Measurements from ENCODE around the gene ARID1B.

The ARID1B gene

DNA sequence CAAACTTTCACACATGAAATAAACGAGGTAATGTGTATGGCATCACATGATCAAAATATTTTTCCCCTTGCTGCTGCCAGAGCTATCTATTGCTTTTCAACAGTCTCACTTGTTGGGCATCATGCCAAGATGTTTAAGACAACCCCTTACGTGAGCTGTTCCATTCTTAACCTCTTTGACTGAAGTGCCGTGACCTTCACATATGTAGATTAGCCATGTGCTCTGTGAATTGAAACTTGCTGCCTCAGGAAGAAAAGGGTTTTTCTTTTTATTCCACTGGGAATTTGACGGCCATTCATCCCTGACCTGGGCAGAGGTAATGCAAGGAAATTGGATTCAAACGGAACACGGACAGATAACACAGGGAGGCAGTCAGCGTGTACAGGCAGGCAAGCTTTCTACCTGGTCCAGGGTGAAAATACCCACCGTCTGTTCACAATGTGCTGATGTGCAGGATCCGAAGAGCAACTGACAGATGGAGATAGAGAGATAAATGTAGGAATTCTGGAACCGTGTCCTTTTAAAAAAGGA lies 14.2 kb downstream of the ARID1B start:
- no peak for DNase-seq (ENCODE audit: low spot score)

DNA sequence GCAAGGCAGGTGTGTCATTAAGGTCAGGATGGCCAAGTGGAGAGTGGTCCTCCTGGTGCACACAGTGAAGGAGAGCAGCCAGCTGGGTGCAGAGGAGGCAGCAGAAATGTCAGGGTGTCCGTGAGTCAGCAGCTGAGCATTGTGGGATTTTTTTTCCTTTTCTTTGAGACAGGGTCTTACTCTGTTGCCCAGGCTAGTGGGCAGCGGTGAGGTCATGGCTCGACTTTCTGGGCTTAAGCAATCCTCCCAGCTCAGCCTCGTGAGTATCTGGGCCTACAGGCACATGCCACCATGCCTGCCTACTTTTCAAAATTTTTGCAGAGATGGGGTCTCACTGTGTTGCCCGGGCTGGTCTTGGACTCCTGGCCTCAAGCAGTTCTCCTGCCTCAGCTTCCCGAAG lies 16.0 kb downstream of the ARID1B start:
- no peak for DNase-seq (ENCODE audit: low spot score)

DNA sequence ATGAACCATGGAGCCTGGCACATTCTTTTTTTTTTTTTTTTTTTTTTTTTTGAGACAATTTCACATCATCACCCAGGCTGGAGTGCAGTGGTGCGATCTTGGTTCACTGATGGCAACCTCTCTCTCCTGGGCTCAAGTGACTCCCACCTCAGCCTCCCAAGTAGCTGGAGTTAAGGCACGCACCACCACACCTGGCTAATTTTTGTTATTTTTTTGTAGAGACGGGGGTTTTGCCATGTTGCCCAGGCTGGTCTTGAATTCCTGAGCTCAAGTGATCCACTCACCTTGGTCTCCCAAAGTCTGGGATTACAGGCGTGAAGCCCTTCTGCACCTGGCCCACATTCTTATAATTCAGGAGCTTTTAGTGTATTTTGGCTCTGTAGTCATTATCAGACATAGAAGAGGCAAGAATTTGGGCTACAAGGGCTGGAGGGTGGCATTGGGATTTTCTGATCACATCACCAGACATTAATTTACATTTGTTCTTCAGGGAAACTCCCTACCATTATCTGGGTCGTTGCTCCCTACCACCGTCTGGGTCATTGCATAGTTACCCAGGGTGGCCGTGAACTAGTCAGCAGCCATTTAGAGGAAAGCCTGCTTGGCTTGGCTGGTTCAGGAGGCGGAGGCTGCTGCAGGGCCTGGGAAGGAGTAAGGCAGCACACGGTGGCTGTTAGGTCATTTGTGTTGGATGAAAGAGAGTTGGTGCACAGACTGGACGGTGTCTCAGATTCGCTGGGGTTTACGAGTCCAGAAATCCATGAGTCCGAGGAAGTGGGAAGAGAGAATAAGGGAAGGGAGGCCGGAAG lies 17.6 kb downstream of the ARID1B start:
- no peak for DNase-seq (ENCODE audit: low spot score)

DNA sequence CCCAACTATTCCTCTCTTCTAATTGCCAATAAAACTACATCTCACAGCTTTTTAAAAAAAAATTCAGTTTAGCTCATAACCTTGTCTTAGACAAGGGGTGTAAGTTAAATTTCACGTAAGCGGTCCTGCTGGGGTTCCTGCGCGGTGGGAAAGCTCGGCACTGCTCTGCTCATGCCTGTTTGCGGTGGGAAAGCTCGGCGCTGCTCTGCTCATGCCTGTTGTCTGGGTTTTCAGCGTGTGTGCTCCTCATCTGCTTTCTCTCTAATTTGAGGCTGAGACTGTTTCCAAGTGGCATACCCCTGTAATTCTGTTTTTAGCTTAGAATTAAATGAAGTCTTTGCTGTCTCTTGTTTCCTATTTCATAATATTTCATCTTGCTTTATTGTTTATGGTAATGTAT lies 18.6 kb downstream of the ARID1B start:
- peak; percentile 41 for DNase-seq (ENCODE audit: low spot score)

DNA sequence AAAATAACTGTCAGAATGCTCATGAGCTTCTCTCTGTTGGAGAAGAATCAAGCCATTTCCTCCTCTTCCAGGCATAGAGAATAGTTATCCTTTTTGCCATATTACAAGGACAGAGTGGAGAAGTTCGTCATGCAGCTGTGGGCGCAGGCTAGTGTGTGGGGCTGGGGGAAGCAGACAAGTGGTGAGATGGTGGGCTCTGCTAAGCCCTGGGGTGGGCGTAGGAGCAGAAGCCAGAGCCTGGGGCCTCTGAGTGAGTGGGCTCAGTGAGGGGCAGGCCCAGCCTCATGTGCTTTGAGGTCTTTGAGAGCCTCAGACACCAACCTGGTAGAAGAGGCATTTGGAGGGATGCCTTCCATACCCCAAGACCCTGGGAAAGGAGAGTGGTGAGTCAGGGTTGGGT lies 19.4 kb downstream of the ARID1B start:
- no peak for DNase-seq (ENCODE audit: low spot score)

DNA sequence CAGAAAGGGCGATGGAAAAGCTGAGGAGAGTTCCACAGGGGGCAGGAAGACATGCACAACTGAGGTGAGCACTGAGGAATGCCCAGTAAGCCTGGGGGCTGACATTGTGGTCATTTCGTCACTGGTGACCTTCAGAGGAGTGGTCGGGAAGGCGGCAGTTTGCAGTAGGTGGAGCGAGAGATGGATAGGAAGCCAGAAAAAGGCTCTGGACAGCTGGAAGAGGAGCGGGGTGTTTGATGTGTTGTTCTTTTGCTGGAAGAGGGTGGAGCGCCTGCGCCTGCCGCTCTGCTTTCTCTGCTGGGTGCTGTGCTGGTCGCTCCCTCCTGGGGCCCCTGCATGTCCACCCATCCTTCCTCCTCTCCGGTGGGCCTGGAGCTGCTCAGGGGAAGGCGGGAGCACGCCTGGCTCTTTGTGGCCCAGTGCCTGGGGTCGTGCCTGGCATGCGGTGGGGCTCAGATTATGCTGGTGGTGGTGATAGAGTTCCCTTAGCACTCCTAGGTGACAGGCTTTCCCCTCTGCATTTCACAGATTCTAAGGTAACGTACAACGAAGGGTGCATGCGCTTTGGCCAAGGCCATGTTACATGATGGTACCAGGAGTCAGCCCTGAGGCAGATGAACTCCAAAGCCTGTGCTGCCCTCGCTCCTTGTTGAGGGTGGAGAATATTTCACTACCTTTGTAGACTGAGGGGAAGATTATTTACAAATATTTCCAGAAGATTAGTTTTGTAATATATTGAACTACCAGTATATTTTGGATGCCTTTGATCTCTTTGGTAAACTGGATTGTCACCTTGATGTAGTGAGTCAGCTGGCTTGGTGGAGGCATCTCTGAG lies 20.9 kb downstream of the ARID1B start:
- DNase-seq (ENCODE audit: low spot score) = no peak

DNA sequence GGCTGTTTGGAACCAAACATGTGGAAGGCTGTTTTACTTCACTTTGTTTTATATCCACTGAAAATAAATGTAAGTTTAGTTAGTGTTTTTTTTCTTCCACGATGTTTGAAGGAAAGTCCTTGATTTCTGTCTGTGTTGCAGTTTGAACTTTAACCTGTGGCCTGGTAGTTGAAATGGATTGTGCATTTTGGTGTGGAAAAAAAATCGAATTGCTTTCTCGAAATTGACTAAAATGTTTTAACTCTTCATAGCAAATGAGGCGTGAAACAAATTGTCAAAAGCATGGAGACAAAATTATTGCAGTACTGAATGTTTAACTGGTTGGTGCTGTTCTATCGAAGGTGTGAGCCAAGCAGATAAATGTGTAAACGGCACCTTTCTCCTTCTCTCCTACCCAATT lies 24.5 kb downstream of the ARID1B start:
- DNase-seq (ENCODE audit: low spot score) = no peak

DNA sequence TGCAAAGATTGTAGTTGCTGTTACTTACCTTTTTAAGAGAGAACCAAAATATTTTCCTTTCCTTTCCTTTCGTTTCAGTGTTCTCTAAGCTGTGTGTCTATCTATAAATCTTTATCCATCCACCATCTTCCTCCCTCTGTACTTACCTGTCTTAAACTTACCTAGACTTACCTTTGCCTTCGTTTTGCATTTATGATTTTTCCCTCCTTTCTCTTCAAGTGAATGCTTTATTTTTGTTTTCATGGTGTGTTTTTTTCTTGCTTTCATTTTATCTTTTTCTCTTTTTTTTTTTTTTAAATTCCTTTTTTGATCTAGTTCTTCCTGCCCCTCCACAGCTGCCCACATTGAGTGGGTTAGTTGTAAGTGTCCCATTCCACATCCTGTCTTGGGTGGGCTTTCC lies 26.2 kb downstream of the ARID1B start:
- DNase-seq (ENCODE audit: low spot score) = no peak

DNA sequence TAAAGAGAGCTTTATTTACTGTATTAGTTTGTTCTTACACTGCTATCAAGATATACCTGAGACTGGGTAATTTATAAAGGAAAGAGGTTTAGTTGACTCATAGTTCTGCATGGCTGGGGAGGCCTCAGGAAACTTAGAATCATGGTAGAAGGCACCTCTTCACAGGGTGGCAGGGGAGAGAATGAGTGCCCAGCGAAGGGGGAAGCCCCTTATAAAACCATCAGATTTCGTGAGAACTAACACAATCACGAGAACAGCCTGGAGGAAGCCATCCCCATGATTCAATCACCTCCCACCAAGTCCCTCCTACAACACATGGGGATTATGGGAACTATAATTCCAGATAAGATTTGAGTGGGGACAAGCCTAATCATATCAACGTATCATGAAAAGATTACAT lies 27.2 kb downstream of the ARID1B start:
- no peak for DNase-seq (ENCODE audit: low spot score)

DNA sequence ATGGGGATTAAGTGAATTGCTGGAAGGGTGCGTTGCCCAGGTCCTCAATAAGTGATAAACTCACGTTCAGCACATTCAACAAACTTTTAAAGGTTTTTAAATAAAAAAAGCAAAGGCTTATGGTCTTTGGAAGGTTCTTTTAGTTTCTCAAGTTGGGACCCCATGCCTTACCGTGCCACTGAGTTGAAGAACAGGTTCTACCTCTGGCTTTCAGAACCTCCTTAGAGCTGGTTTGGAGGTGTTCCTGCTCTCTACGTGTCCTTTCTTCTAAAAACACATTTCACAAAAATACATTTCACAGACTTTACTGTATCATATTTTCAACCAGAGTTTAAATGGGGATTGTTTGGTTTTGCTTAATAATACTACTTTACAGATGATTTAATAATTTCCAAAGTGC lies 29.0 kb downstream of the ARID1B start:
- DNase-seq (ENCODE audit: low spot score) = no peak

DNA sequence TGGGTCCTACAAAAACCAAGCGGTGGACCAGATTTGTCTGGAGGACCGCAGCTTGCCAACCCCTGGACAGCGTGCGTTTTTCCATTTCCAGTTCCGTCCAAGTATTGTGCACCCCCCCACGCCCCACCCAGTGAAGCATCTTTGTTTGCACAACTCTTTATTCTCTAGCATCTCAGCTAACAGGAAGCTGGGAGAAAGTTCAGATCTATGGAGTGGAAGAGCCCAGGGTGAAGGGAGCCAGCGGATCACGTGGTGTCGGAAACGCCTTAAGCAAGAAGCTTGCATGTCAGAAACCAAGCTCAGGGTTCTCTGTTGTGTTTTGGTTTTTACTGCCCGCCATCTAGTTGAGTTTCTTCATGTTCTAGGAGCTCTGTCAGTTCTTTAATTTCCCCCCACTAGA lies 29.9 kb downstream of the ARID1B start:
- DNase-seq (ENCODE audit: low spot score) = no peak

DNA sequence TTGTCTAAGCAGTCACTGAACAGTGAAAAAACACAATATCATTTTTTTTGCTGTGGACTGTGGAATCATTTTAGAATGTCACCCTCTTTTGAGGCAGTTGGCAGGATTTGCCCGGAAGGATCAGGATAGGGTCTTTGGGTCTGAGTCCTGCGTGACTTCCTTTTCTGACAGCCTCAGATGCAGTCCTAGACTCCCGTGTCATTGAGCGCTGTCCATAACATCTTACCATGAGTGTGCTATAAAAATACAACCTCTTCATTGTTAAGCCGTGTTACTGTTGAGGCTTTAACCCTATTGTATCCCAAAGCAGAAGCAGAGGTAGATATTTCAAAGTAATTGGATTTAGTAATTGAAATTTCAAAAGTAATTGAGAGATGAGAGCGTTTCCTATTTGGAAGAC lies 30.6 kb downstream of the ARID1B start:
- no peak for DNase-seq (ENCODE audit: low spot score)

DNA sequence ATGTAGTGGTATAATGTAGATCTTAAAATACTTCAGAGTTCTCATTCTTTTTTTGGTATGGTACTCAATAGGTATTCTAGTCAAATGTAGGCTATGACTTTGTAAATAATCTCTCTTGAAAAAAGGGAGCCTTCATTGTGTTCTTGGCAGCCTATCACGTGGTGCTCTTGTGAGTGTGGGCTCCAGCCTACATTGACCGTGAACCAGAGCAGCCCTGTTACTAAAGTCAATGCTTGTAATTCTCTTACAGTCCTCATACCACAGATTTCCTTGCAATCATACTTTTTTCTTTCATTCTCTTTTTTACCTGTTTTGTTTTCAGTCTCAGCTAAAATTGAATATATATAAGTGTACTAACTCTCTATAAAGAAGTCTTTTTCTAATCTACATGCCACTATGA lies 31.1 kb downstream of the ARID1B start:
- no peak for DNase-seq (ENCODE audit: low spot score)

DNA sequence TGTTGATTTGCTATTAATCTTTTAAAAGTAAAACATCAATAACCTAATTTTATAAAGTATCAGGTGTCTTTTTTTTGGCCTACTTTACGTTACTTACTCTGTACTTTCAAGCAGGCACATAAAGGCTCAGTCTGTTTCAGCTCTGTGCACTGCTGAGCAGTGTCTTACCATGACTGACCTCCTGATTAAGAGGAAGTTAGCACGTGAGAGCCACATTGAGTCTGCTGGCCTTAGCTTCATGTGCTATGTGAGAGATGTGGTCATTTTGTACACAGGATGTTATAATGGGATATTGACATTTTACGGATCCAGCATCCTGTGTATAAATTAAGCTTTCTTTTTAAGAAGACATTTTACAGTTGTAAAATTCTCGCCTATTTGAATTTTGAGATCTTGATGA lies 31.9 kb downstream of the ARID1B start:
- DNase-seq (ENCODE audit: low spot score) = no peak

DNA sequence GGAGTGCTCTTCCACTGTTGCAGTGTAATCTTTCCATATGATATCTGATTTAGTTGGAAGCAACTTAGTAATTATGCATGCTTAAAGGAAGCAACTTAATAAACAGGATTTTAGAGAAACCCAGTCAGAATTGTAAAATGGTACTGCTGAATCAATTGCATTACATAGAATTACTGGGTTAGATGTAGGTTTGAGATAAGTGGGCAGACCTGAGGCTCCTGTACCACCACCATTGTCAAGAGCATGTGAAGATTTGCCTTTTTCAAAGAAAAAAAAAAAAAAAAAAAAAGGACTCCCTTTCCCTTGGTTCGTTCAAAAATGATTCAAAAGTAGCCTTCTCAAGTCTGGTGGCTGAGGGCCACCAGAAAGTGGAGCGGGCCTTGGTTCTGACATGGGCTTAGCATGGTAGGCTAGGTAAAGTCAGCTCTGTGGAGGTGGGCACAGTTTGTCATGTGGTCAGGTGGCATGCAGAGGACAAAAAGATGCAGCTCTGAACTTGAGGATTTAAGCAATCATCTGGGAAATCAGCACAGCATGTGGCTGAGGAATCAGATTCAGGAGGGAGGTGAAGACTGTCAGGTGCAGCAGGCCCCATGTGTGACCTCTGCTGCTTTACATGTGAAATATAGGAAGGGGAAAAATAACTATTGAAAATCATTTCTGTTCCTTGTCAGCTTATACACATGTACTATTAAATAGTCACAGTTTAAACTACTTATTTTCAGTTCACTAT lies 32.4 kb downstream of the ARID1B start:
- DNase-seq (ENCODE audit: low spot score) = no peak

DNA sequence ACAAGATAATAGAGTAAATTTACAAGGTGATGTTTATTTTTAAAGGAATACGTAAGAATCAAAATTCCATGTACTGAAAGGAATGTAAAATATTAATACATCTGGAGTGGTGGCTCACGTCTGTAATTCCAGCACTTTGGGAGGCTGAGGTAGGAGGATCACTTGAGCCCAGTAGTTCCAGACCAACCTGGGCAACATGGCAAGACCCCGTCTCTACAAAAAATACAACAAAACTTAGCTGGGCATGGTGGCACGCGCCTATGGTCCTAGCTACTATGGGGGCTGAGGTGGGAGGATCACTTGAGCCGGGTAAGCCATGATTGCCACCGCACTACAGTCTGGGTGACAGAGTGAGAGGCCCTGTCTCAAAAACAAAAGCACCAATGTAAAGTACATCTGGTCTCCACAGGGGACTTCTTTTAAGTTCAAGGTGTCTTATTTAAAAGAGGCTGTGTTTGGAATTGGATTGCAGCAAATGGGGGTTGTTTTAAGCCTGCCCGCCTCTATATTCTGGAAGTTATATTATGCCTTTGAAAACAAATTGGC lies 36.9 kb downstream of the ARID1B start:
- DNase-seq (ENCODE audit: low spot score) = no peak

DNA sequence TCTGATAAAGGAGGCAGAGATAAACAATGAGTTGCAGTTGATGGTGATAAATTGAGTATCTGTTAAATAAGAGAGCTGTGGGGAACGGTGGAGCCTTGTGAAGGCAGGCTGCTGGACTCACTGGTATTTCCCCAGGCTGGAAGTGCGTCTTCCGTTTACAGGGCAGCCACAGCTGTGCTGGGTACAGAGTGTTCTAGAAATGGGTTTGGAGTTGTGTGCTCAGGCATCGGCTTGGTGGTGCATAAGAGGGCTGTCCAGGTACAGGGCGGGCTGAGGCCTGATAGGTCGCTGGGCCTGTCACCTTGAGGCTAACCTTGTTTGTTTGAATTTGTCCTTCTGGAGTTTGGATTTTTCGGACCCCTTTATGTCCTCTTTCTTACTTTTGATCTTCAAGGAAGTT lies 39.3 kb downstream of the ARID1B start:
- DNase-seq (ENCODE audit: low spot score) = no peak

DNA sequence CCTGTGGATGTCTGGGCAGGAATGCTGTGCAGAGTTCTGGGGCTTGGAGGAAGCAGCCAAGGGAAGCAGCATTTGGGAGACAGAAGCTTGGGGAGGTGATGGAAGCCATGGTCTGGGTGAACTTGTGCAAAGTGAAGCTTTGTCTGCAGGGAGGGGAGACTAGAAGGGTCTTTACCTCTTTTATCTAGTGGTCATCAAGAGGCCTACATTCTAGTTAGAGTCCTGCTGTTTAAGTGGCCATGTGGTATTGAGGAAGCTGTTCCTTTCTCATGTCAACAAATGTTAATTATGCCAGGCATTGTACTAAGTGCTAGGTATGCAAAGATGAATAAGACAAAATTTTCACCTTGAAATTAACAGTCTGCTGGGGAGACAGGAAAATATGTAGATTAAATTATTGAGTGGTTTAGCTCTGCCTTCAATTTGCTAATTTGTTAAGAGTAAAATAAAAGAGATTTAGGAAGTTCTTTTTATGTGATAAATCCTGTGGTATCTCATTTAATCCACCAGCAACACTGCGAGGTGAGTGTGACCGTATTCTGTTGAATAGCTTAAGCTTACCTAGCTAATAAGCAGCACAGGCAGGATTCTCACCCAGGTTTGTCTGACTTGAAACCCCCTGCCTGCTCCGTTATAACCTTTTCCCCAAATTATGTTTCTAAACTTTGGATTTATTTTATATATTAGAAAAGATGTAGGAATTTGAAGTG lies 43.1 kb downstream of the ARID1B start:
- no peak for DNase-seq (ENCODE audit: low spot score)

DNA sequence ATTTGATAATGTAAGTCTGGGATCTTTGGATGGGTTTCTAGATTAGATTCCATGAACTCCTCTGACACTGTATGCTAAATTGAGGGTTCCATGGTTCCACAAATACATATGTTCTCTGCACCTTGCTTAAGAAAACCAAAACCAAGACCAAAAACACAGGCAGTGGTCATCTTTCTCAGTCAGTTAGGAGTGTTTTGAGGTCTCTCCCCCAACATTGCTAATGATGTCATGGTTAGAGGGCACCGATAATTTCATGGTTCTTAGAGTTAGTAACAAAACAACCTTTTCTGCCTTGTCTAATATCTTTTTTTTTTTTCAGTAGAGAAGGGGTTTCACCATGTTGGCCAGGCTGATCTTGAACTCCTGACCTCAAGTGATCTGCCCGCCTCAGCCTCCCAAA lies 44.5 kb downstream of the ARID1B start:
- DNase-seq (ENCODE audit: low spot score) = no peak

DNA sequence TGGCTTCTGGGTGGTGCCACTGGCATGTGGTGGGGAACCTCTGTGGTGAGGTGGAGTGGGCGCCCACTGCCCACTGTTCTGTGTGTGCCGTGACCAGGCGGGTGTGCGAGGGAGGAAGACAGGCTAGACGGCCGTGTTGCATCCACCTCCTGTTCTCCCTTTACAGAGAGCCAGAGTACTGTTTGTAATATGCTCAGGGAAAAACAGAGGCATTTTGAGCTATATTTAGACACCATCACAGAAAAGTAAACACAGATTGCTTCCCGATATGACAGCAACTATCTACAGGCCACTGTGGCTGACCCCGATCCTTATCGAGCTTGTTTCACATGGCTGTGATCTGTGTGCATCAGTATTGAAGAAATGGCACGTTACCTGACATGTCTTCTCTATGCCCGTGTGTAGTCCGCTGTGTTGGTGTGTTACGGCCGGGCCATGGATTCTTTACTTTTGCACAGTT lies 45.6 kb downstream of the ARID1B start:
- no peak for DNase-seq (ENCODE audit: low spot score)

DNA sequence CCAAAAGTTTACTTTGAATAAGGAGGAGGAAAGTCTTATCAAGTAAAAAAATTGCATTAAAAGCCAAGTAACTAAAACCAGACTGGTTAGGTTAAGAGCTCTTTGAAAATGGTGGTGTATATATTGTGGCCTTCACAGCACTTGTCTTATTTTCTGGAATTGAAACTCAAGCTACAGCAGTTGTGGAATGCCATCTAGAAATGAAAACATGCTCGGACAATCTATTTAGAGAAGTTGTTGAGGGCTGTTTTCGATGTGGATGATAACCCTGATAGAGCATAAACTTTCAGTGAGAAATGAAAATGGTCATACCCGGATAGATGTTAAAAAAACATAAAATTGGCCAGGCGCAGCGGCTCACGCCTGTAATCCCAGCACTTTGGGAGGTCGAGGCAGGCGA lies 47.0 kb downstream of the ARID1B start:
- DNase-seq (ENCODE audit: low spot score) = no peak

DNA sequence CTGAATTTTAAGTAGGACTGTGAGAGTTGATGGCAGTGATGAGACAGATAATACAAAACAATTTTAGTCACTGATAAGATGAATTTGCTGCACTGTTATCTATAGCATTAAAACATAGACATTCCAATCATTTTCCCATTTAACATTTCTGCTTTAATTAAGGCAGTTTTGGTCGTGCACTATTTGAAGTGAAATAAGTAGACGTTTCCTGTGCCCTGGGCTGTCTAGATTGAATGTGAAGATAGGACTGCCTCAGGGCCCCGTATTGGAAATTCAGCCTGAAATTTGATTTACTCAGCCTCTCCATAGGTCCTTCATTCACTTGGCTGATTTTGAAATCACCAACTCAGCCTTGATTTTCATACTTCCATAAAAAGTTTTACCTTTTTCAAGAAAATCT lies 48.3 kb downstream of the ARID1B start:
- no peak for DNase-seq (ENCODE audit: low spot score)

Measured in AG08396 (cell line).